NCI-H524 treated with DMSO at 0.1 percent for 48 hours (cell line): ENCODE measurements around the gene THAP7.
"Not testable (repeated sequence)": the region's sequence is repeated elsewhere in the genome, so short reads cannot be mapped to it uniquely, and the experiment has no call there.

Experiments
- DNase-seq: peaks from one replicate; lab custom pipeline; 2025; lab: John Stamatoyannopoulos, UW

The THAP7 gene

DNA sequence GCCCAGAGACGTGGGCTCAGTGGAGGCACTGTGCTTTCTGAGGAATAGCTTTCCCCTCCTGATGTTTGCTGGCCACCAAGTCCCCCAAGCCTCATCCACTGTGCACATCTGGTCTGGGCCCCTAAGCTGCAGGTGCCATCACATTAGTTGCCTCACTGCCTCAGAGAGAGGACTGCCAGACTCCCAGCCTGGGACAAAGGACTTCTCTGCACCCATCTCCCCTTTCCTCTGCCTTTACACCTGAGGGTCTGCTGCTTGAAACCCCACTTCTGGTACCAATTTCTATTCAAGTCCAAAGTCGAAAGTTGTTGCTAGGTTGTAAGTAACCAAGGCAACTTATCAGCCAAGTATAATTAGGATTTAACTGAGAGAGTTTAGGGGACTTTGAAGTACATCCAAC lies 23.5 kb downstream of the THAP7 start:
- DNase-seq: no peak

- DNase-seq: no peak
Observed at GRCh38 chr22:20977516-20978170, 24.3 kb downstream of the THAP7 start.

GRCh38 chr22:20977019-20977418 lies 24.9 kb downstream of the THAP7 start:
- DNase-seq: no peak

- DNase-seq: no peak
Observed at GRCh38 chr22:20976291-20976877, 25.5 kb downstream of the THAP7 start.

GRCh38 chr22:20975541-20976290 lies 26.2 kb downstream of the THAP7 start:
- no peak for DNase-seq

GRCh38 chr22:20974336-20974955 lies 27.5 kb downstream of the THAP7 start:
- DNase-seq: no peak

DNA sequence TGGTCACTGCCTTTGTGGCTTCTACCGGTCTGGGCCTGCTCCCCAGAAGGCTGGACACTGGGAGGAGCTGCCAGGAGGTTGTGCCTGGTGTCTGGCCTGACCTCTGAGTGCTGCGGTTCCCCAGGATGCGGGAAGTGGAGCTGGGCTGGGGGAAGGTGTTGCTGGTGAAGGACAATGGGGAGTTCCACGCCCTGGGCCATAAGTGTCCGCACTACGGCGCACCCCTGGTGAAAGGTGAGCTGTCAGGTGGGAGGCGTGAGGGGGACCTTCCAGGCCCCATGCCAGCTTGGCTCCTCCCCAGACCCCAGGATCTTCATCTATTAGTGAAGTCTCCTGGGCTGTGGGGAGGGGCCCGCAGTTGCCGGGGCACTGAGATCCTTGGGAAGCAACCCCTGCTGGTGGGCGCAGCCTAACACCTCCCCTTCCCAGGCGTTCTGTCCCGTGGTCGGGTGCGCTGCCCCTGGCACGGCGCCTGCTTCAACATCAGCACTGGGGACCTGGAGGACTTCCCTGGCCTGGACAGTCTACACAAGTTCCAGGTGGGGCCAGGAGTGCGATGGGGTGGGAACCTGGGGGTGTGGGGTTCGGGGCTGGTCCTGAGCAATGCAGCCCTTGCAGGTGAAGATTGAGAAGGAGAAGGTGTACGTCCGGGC lies 28.2 kb downstream of the THAP7 start:
- no peak for DNase-seq

DNA sequence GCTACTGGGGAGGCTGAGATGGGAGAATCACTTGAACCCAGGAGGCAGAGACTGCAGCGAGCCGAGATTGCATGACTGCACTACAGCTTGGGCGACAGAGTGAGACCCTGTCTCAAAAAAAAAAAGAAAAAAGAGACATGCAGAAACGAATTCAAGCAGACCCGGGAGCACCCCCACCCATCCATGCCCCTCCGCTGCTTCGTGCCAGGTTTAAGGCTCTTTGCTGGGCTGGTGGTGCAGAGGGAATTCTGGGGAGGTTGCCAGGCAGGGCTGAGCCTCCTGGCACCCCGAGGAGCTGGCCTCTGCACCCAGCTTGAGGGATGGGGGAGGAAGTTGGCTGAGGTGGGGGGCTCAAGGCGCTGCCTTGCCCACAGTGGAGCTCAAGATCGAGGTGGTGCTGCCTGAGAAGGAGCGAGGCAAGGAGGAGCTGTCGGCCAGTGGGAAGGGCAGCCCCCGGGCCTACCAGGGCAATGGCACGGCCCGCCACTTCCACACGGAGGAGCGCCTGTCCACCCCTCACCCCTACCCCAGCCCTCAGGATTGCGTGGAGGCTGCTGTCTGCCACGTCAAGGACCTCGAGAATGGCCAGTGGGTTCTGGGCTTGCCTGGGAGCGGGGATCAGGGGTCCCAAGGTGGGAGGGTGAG lies 28.9 kb downstream of the THAP7 start:
- DNase-seq: no peak

- not testable (repeated sequence) for DNase-seq
Observed at GRCh38 chr22:20972014-20972694, 29.8 kb downstream of the THAP7 start.

DNA sequence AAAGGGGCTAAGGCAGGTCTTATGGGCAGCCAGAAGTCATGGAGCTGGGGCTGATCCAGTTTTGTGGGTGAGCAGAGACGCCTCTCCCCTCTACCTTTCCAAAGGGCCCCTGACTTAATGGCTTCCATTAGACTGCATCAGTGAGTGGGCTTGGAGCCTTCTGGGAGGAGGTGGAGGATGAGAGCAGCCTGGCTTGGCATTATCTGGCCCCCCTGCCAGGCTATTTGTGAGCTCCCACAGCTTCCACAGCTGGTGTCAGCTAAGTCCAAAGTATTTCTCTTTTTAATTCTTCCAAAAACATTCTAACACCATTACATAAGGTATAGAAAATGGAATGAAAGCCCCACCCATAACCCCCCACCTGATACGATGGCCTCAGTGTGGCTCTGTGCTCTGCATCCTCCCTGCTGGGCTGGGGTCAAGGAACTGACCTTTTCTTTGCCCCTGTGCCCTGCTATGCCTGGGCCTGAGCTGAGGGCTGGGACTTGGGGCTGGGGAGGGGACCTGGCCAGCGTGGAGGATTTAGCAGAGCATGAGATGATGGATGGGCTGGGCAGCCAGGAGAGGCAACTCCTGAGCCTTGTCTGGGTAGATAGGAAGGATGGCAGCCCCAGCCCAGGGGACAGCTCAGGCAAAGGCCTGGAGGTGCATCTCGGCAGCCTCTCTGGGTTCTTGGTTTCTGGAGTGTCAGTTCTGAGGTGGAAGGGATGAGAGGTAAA lies 30.8 kb downstream of the THAP7 start:
- no peak for DNase-seq

GRCh38 chr22:20968281-20968977 lies 33.5 kb downstream of the THAP7 start:
- no peak for DNase-seq

- DNase-seq: no peak
Observed at GRCh38 chr22:20967697-20968211, 34.2 kb downstream of the THAP7 start.

DNA sequence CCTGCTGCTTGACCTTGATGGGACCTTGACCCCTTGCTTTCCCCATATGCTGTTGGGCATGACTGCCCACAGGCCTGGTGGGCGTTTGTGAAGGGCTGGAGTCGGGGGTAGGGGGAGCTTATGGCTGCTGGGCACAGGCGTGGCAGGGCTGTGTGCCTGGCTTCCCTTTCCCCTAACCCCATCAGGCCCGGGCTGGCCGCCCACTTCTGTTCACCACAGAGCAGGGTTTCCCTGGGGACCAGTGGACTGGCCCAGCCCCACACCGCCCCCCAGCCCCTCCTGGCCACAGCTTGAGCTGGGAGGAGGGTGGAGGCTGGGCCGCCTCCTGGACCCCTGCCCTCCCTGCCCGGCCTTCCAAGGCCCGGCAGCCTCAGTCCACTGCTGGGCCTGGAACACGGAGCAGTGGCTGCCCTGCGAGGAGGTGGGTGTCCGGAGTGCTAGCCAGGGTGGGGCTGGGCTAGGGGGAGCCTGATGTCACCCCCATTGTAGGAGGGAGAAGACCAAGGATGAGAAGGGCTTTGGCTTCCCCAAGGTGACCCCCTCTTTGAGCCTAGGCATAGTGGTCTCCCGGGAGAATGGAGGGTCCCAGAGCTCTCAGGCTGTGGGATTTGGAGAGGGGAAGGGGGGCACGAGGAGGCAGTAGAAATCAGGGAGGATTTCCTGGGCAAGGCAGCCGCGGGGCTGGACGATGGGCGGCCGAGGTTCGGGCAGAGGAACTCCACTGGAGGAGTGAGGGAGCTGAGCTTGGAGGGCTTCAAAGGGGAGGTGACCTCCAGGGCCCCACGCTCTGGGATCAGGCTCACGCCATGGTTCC lies 34.8 kb downstream of the THAP7 start, which contains the start of gene AIFM3:
TSS of gene AIFM3 (plus strand) at position 373 of the 814 bp plus-strand sequence. CDS start 690 bp downstream, outside the sequence.
- DNase-seq: no peak

DNA sequence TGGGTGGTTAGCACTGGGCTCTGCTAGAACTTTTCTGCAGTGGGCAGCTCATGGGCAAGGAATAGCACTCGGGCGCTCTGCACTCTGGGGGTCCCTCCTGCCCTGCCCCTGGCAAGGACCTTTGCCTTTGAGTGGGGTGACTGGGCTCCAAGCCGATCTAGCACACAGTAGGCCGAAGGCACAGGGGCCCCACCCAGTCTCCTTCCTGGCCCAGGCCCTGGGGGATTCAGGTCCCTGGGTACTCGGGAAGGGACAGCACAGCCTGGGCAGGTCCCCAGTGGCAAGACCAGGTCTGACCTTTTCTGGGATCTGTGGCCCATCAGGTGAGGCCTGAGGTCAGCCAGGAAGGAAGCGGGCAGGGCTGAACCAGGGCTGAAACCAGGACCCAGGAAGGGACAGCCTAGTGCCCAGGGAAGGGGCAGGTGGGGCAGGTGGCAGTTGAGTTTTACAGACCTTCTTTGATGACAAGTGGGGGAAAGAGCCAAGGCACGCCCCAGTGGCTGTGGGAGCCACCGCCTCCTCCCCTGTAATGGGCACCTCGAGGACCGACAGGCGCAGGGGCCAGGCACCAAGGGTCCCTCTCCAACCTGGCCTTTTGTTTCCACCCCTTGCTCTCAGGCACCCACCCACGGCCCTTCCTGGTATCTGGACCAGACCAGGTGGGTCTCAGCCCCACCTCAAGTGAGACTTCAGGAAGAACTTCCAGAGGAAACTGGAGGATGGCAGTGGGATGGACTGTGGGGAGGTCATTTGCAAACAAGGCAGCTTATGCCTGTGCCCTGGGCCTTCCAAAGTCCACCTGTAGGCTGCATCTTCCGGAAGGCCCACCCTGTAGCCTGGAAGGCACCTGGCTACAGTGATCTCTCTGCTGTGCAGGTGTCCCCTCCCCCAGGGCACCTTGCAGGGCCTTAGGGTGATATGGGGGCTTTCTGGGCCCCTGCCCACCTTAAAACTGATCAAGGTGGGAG lies 35.7 kb downstream of the THAP7 start:
- DNase-seq: no peak

GRCh38 chr22:20965104-20965887 lies 36.6 kb downstream of the THAP7 start:
- no peak for DNase-seq

DNA sequence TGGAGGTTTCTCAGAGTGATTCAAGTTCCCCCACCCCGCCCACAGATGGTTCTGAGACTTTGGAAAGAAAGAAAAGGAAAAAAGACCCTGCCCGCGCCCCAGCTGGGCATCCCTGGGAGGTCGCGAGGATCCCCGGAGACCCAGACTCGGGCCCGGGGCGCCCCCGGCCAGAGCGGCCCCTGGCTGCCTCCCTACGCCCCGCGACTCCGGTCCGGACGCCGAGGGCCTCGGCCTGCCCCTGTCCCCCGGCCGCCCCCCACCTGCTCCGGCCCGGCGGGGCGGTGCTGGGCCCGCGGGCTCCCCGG lies 37.2 kb downstream of the THAP7 start:
- no peak for DNase-seq
